Activated naive CD8-positive, alpha-beta T cell treated with anti-CD3 and anti-CD28 coated beads, Interleukin-2, amount 10 ng/mL, durations not matched to agents 7 days and 5 days (primary cell): ENCODE data around the gene C4orf33. TPM values are rescaled to one million over a fixed set of nuclear protein-coding genes. Genes with fewer than 3 reads are reported as not detected.

ENCODE experiments used
- total RNA-seq, 2 experiments: library from RNA; stranded (reverse); gene quantifications; one replicate each; pipeline ENCODE4 v1.2.3, GENCODE V29; 2021

The C4orf33 gene
- total RNA-seq, 2 experiments from 2014 or later = 20.3 to 22.0 TPM

Other genes starting within 250 kb of the C4orf33 start
- 10 to 100 TPM; 35.1 TPM for gene SCLT1, start 2.6 kb upstream of the C4orf33 start, total RNA-seq